T1000 (cell line): ENCODE data around the gene KASH5.
"Not testable (repeated sequence)": the region's sequence is repeated elsewhere in the genome, so short reads cannot be mapped to it uniquely, and the experiment has no call there.

Experiments used
- DNase-seq: peaks from one replicate; lab custom pipeline; 2025; ENCODE audit warnings: mixed read lengths; lab: John Stamatoyannopoulos, UW

KASH5 gene

GRCh38 chr19:49455773-49456172 is 67.7 kb downstream of the KASH5 start:
- DNase-seq, result no peak

DNA sequence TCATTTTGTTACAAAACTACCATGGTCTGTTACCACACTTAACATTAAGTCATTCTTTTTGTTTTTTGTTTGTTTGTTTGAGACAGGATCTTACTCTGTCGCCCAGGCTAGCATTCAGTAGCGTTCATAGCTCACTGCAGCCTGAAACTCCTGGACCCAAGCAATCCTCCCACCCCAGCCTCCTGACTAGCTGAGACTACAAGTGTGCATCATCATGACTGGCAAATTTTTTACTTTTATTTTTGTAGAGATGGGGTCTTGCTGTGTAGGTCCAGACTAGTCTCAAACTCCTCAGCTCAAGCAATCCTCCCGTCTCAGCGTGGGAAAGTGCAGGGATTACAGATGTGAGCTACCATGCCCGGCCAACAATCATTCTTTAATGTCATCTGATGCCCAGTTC is 68.3 kb downstream of the KASH5 start:
- DNase-seq, result no peak

- no peak for DNase-seq
These were observed 70.5 kb downstream of the KASH5 start for GRCh38 chr19:49458567-49458903.

DNA sequence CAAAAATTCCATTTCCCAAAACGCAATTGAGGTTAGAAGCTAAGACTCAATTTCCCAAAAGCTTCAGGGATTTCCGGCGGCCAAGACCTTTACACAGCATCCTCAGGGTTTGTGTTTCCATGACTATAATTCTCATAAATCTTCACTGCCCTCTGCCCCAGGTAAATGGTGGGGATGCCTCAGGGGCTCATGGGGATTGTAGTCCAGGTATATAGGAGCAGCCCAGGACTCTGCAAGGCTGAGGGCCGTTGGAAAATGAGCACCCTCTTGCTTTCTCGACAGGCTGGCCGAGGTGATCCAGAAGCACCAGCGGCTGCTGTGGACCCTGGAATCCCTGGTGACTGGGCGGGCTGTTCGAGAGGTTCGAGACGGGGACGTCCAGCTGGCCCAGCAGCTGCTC is 71.3 kb downstream of the KASH5 start:
- DNase-seq, result no peak

DNA sequence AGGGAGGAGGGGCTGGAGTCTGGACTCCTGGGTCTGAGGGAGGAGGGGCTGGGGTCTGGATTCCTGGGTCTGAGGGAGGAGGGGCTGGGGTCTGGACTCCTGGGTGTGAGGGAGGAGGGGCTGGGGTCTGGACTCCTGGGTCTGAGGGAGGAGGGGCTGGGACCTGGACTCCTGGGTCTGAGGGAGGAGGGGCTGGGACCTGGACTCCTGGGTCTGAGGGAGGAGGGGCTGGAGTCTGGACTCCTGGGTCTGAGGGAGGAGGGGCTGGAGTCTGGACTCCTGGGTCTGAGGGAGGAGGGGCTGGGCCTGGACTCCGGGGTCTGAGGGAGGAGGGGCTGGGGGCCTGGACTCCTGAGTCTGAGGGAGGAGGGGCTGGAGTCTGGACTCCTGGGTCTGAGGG is 73.1 kb downstream of the KASH5 start:
- DNase-seq, result not testable (repeated sequence)

DNA sequence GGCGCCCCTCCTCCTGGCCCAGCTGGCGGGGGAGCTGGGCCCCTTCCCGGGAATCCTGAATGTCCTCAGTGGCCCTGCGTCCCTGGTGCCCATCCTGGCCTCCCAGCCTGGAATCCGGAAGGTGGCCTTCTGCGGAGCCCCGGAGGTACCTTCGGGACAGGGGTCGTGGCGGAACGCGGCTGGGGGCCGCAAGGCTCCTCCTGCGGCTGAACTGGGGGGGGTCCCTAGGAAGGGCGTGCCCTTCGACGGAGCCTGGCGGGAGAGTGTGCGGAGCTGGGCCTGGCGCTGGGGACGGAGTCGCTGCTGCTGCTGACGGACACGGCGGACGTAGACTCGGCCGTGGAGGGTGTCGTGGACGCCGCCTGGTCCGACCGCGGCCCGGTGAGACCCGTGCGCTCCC is 73.6 kb downstream of the KASH5 start:
- no peak for DNase-seq

DNA sequence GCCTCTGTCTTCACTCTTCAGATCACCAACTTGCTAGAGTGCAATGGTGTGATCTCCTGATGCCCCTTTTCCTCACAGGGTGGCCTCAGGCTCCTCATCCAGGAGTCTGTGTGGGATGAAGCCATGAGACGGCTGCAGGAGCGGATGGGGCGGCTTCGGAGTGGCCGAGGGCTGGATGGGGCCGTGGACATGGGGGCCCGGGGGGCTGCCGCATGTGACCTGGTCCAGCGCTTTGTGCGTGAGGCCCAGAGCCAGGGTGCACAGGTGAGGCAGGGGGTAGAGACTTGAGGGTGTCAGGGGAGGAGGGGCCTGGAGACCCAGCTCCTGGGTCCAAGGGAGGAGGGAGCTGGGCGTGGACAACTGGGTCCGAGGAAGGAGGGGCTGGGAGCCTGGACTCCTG is 74.4 kb downstream of the KASH5 start:
- no peak for DNase-seq

DNA sequence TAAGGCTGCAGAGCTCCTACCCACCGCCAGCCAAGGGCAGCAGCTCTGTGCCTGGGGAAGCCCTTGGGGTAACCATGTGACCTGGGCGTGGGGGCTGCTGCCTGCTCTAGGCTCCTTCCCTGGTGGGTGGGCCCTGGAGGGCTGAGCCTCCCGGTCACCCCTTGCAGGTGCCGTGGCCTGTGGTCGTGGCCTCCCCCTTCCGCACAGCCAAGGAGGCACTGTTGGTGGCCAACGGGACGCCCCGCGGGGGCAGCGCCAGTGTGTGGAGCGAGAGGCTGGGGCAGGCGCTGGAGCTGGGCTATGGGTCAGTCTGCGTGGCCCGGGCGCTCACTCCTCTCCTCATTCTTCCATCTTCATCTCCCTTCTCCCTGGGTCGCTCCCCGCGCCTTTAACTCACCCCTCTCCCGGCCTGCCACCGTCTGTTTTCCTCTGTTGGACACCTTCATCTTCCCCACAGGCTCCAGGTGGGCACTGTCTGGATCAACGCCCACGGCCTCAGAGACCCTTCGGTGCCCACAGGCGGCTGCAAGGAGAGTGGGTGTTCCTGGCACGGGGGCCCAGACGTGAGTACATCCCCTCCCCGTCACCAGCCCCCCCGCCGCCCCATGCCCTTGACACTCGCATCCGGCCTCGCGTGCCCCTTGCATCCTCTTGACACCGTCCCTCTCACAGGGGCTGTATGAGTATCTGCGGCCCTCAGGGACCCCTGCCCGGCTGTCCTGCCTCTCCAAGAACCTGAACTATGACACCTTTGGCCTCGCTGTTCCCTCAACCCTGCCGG is 76.1 kb downstream of the KASH5 start:
- DNase-seq, result no peak

DNA sequence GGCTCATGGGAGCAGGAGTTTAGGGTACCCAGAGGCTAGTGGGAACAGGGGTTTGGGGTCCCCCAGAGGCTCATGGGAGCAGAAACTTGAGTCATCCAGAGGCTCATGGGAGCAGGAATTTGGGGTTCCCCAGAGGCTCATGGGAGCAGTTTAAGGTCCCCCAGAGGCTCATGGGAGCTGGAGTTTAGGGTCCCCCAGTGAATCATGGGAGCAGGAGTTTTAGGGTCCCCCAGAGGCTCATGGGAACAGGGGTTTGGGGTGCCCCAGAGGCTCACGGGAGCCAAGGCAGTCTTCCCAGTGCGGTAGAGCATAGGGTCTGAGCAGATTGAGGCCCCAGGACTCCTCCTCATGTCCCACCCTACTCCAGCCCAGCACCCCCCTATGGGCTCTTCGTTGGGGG is 77.3 kb downstream of the KASH5 start:
- no peak for DNase-seq
